ENCODE data around the gene CHPF2.

CHPF2 gene

GRCh38 chr7:151252961-151253711 lies 20.9 kb downstream of the CHPF2 start:
- H3K4me1 ChIP-seq (ENCODE audit: control insufficient read depth, insufficient read depth, low read length): peaks cover 26% of the 10 kb centered on the region

GRCh38 chr7:151254316-151254715 lies 22.0 kb downstream of the CHPF2 start:
- H3K4me1 ChIP-seq (ENCODE audit: control insufficient read depth, insufficient read depth, low read length): peaks cover 26% of the 10 kb centered on the region
- no peak overlapping the region for H3K9ac ChIP-seq (ENCODE audit: low read length)
- no peak overlapping the region for H3K4me3 ChIP-seq (ENCODE audit: low read length)
- no peaks in the 10 kb centered on the region for H3K36me3 ChIP-seq (ENCODE audit: control insufficient read depth, insufficient read depth, low read length)
- no peak overlapping the region for H3K27ac ChIP-seq (ENCODE audit: low read depth, low read length)
- H3K27me3 ChIP-seq (ENCODE audit: control insufficient read depth, insufficient read depth, low read length): peaks cover 4% of the 10 kb centered on the region

More at GRCh38 chr7:151252961-151253711, 20.9 kb downstream of the CHPF2 start:
- Histone ChIP-seq H3K36me3 (ENCODE audit: control insufficient read depth, insufficient read depth, low read length) (no peaks in the 10 kb centered on the region), H3K27ac (ENCODE audit: low read depth, low read length) (peak overlapping the region; percentile 94), H3K9ac (ENCODE audit: low read length) (no peak overlapping the region), H3K4me3 (ENCODE audit: low read length) (peak overlapping the region; percentile 14), H3K27me3 (ENCODE audit: control insufficient read depth, insufficient read depth, low read length) (peaks cover 4% of the 10 kb centered on the region)

GRCh38 chr7:151254851-151255250 lies 22.6 kb downstream of the CHPF2 start:
- no peak overlapping the region for H3K4me3 ChIP-seq (ENCODE audit: low read length)
- H3K9ac ChIP-seq (ENCODE audit: low read length): no peak overlapping the region
- no peaks in the 10 kb centered on the region for H3K36me3 ChIP-seq (ENCODE audit: control insufficient read depth, insufficient read depth, low read length)
- H3K4me1 ChIP-seq (ENCODE audit: control insufficient read depth, insufficient read depth, low read length): peaks cover 22% of the 10 kb centered on the region
- H3K27ac ChIP-seq (ENCODE audit: low read depth, low read length): no peak overlapping the region
- H3K27me3 ChIP-seq (ENCODE audit: control insufficient read depth, insufficient read depth, low read length): peaks cover 4% of the 10 kb centered on the region

GRCh38 chr7:151255390-151255789 lies 23.1 kb downstream of the CHPF2 start:
- Histone ChIP-seq H3K4me1 (ENCODE audit: control insufficient read depth, insufficient read depth, low read length) (peaks cover 17% of the 10 kb centered on the region), H3K27me3 (ENCODE audit: control insufficient read depth, insufficient read depth, low read length) (peaks cover 4% of the 10 kb centered on the region), H3K9ac (ENCODE audit: low read length) (no peak overlapping the region), H3K36me3 (ENCODE audit: control insufficient read depth, insufficient read depth, low read length) (no peaks in the 10 kb centered on the region), H3K4me3 (ENCODE audit: low read length) (no peak overlapping the region), H3K27ac (ENCODE audit: low read depth, low read length) (no peak overlapping the region)

GRCh38 chr7:151256410-151257045 lies 24.2 kb downstream of the CHPF2 start:
- H3K4me3 ChIP-seq (ENCODE audit: low read length): no peak overlapping the region
- H3K4me1 ChIP-seq (ENCODE audit: control insufficient read depth, insufficient read depth, low read length): peaks cover 9% of the 10 kb centered on the region
- H3K27me3 ChIP-seq (ENCODE audit: control insufficient read depth, insufficient read depth, low read length): peaks cover 4% of the 10 kb centered on the region
- no peak overlapping the region for H3K27ac ChIP-seq (ENCODE audit: low read depth, low read length)
- no peaks in the 10 kb centered on the region for H3K36me3 ChIP-seq (ENCODE audit: control insufficient read depth, insufficient read depth, low read length)
- no peak overlapping the region for H3K9ac ChIP-seq (ENCODE audit: low read length)

- Histone ChIP-seq H3K27me3 (ENCODE audit: control insufficient read depth, insufficient read depth, low read length) (peaks cover 4% of the 10 kb centered on the region), H3K9ac (ENCODE audit: low read length) (no peak overlapping the region), H3K4me3 (ENCODE audit: low read length) (no peak overlapping the region), H3K4me1 (ENCODE audit: control insufficient read depth, insufficient read depth, low read length) (peaks cover 3% of the 10 kb centered on the region), H3K27ac (ENCODE audit: low read depth, low read length) (no peak overlapping the region), H3K36me3 (ENCODE audit: control insufficient read depth, insufficient read depth, low read length) (no peaks in the 10 kb centered on the region)
These were observed 25.7 kb downstream of the CHPF2 start for GRCh38 chr7:151257990-151258389.

- no peak overlapping the region for H3K27ac ChIP-seq (ENCODE audit: low read depth, low read length)
- H3K9ac ChIP-seq (ENCODE audit: low read length): no peak overlapping the region
- no peak overlapping the region for H3K4me3 ChIP-seq (ENCODE audit: low read length)
- peaks cover 4% of the 10 kb centered on the region for H3K27me3 ChIP-seq (ENCODE audit: control insufficient read depth, insufficient read depth, low read length)
- H3K36me3 ChIP-seq (ENCODE audit: control insufficient read depth, insufficient read depth, low read length): no peaks in the 10 kb centered on the region
- no peaks in the 10 kb centered on the region for H3K4me1 ChIP-seq (ENCODE audit: control insufficient read depth, insufficient read depth, low read length)
These were observed 28.2 kb downstream of the CHPF2 start for GRCh38 chr7:151260471-151260870.

GRCh38 chr7:151260883-151261282 lies 28.6 kb downstream of the CHPF2 start:
- Histone ChIP-seq H3K4me1 (ENCODE audit: control insufficient read depth, insufficient read depth, low read length) (no peaks in the 10 kb centered on the region), H3K27ac (ENCODE audit: low read depth, low read length) (no peak overlapping the region), H3K27me3 (ENCODE audit: control insufficient read depth, insufficient read depth, low read length) (peaks cover 4% of the 10 kb centered on the region), H3K36me3 (ENCODE audit: control insufficient read depth, insufficient read depth, low read length) (no peaks in the 10 kb centered on the region), H3K4me3 (ENCODE audit: low read length) (no peak overlapping the region), H3K9ac (ENCODE audit: low read length) (no peak overlapping the region)

GRCh38 chr7:151261529-151261928 lies 29.2 kb downstream of the CHPF2 start:
- Histone ChIP-seq H3K27me3 (ENCODE audit: control insufficient read depth, insufficient read depth, low read length) (peaks cover 1% of the 10 kb centered on the region), H3K27ac (ENCODE audit: low read depth, low read length) (no peak overlapping the region), H3K4me3 (ENCODE audit: low read length) (no peak overlapping the region), H3K4me1 (ENCODE audit: control insufficient read depth, insufficient read depth, low read length) (no peaks in the 10 kb centered on the region), H3K9ac (ENCODE audit: low read length) (no peak overlapping the region), H3K36me3 (ENCODE audit: control insufficient read depth, insufficient read depth, low read length) (no peaks in the 10 kb centered on the region)

GRCh38 chr7:151264615-151265014 lies 32.3 kb downstream of the CHPF2 start:
- no peak overlapping the region for H3K4me3 ChIP-seq (ENCODE audit: low read length)
- no peak overlapping the region for H3K27ac ChIP-seq (ENCODE audit: low read depth, low read length)
- no peaks in the 10 kb centered on the region for H3K36me3 ChIP-seq (ENCODE audit: control insufficient read depth, insufficient read depth, low read length)
- no peaks in the 10 kb centered on the region for H3K27me3 ChIP-seq (ENCODE audit: control insufficient read depth, insufficient read depth, low read length)
- H3K4me1 ChIP-seq (ENCODE audit: control insufficient read depth, insufficient read depth, low read length): no peaks in the 10 kb centered on the region
- H3K9ac ChIP-seq (ENCODE audit: low read length): no peak overlapping the region

- Histone ChIP-seq H3K27ac (ENCODE audit: low read depth, low read length) (no peak overlapping the region), H3K4me1 (ENCODE audit: control insufficient read depth, insufficient read depth, low read length) (no peaks in the 10 kb centered on the region)
These were observed 33.2 kb downstream of the CHPF2 start for GRCh38 chr7:151265351-151265931.

GRCh38 chr7:151269511-151269910 lies 37.2 kb downstream of the CHPF2 start:
- Histone ChIP-seq H3K27ac (ENCODE audit: low read depth, low read length) (no peak overlapping the region), H3K36me3 (ENCODE audit: control insufficient read depth, insufficient read depth, low read length) (no peaks in the 10 kb centered on the region), H3K4me1 (ENCODE audit: control insufficient read depth, insufficient read depth, low read length) (no peaks in the 10 kb centered on the region), H3K4me3 (ENCODE audit: low read length) (no peak overlapping the region), H3K27me3 (ENCODE audit: control insufficient read depth, insufficient read depth, low read length) (no peaks in the 10 kb centered on the region), H3K9ac (ENCODE audit: low read length) (no peak overlapping the region)

More at GRCh38 chr7:151265351-151265931, 33.2 kb downstream of the CHPF2 start:
- no peaks in the 10 kb centered on the region for H3K36me3 ChIP-seq (ENCODE audit: control insufficient read depth, insufficient read depth, low read length)
- no peak overlapping the region for H3K4me3 ChIP-seq (ENCODE audit: low read length)
- no peaks in the 10 kb centered on the region for H3K27me3 ChIP-seq (ENCODE audit: control insufficient read depth, insufficient read depth, low read length)
- no peak overlapping the region for H3K9ac ChIP-seq (ENCODE audit: low read length)

Measured in rectal smooth muscle tissue (tissue), 1 donor.